Calu3 (cell line): ENCODE results near the gene FGGY. TPM values are rescaled to one million over a fixed set of nuclear protein-coding genes. Genes with fewer than 3 reads are reported as not detected.

Experiments
- BruUV-seq: library from RNA; stranded (reverse); fragments of 400-500 nt; replicated peaks from 2 replicates; lab custom pipeline; 2021; lab: Mats Ljungman, UMichigan
- CTCF ChIA-PET: fragments of 300-600 bp; sonication (Branson Sonifier 250); formaldehyde crosslinking; loops from one replicate; lab custom pipeline; 2022; ENCODE audit warnings: antibody characterized with exemption; lab: Charles Lee
- DNase-seq: peaks from one replicate; pipeline ENCODE4 v3.0.0; 2022
- H3K27ac Mint-ChIP-seq: one replicate; pipeline ENCODE4 v1.8.0; 2022; ENCODE audit warnings: mixed read lengths; ENCODE audit not compliant: unreplicated experiment
- H3K27me3 Mint-ChIP-seq: one replicate; pipeline ENCODE4 v1.8.0; 2022; ENCODE audit warnings: mixed read lengths; ENCODE audit not compliant: unreplicated experiment
- H3K36me3 Mint-ChIP-seq: one replicate; pipeline ENCODE4 v1.8.0; 2022; ENCODE audit warnings: mild to moderate bottlenecking, moderate library complexity, mixed read lengths; ENCODE audit not compliant: insufficient read depth, unreplicated experiment
- H3K4me1 Mint-ChIP-seq: one replicate; pipeline ENCODE4 v1.8.0; 2022; ENCODE audit warnings: mild to moderate bottlenecking, low read depth, mixed read lengths; ENCODE audit not compliant: unreplicated experiment
- H3K4me3 Mint-ChIP-seq: one replicate; pipeline ENCODE4 v1.8.0; 2022; ENCODE audit warnings: mild to moderate bottlenecking, low read depth, moderate library complexity, mixed read lengths; ENCODE audit not compliant: unreplicated experiment
- H3K9me3 Mint-ChIP-seq: one replicate; pipeline ENCODE4 v1.8.0; 2022; ENCODE audit warnings: low read depth, mixed read lengths; ENCODE audit not compliant: unreplicated experiment
- CTCF ChIP-seq: fragments of 200-600 bp; IDR thresholded peaks from one replicate; pipeline ENCODE4 v1.8.0; 2022; ENCODE audit warnings: antibody characterized with exemption; ENCODE audit not compliant: unreplicated experiment
- intact Hi-C: fragments of 100-400 bp; cut with micrococcal nuclease; formaldehyde crosslinking; loops from one replicate; pipeline ENCODE4 v1.10.0; 2022; ENCODE audit not compliant: unreplicated experiment
- total RNA-seq: library from RNA; stranded (reverse); gene quantifications from 2 replicates; pipeline ENCODE4 v1.2.3, GENCODE V29; 2022

FGGY gene
- total RNA-seq, 1 experiment from 2014 or later: 11.1 TPM

GRCh38 chr1:59305188-59305587 is 8.3 kb downstream of the FGGY start:
- intact Hi-C loops: no loop called here
- BruUV-seq: no TSS peak
- DNase-seq: no peak
- CTCF ChIA-PET: interaction anchor here (1.4 kb wide), 1 partner anchor 126 kb away, joined by 3 read pairs; no protein-coding TSS in a partner anchor
- no peaks in the 10 kb centered on the region for H3K36me3 Mint-ChIP-seq
- no peaks in the 10 kb centered on the region for H3K27me3 Mint-ChIP-seq
- H3K9me3 Mint-ChIP-seq: peaks cover 18% of the 10 kb centered on the region
- H3K4me1 Mint-ChIP-seq: no peaks in the 10 kb centered on the region
- H3K27ac Mint-ChIP-seq: no peak overlapping the region
- no peak overlapping the region for H3K4me3 Mint-ChIP-seq
- TF ChIP-seq CTCF: no peak

- no peaks in the 10 kb centered on the region for H3K27me3 Mint-ChIP-seq
- TF ChIP-seq CTCF: no peak
- DNase-seq: no peak
- H3K36me3 Mint-ChIP-seq: no peaks in the 10 kb centered on the region
- H3K4me3 Mint-ChIP-seq: no peak overlapping the region
- intact Hi-C loops: no loop called here
- BruUV-seq: no TSS peak
- no peak overlapping the region for H3K27ac Mint-ChIP-seq
- CTCF ChIA-PET: no interaction called here
- H3K9me3 Mint-ChIP-seq: peaks cover 16% of the 10 kb centered on the region
- H3K4me1 Mint-ChIP-seq: no peaks in the 10 kb centered on the region
These were observed 10.7 kb downstream of the FGGY start for GRCh38 chr1:59307591-59307990.

- H3K4me3 Mint-ChIP-seq: no peak overlapping the region
- BruUV-seq: no TSS peak
- H3K4me1 Mint-ChIP-seq: no peaks in the 10 kb centered on the region
- no peak overlapping the region for H3K27ac Mint-ChIP-seq
- H3K36me3 Mint-ChIP-seq: no peaks in the 10 kb centered on the region
- CTCF ChIA-PET: no interaction called here
- no peak for DNase-seq
- TF ChIP-seq CTCF: no peak
- H3K9me3 Mint-ChIP-seq: peaks cover 16% of the 10 kb centered on the region
- no peaks in the 10 kb centered on the region for H3K27me3 Mint-ChIP-seq
- intact Hi-C loops: no loop called here
These were observed 11.9 kb downstream of the FGGY start for GRCh38 chr1:59308839-59309238.

- CTCF ChIA-PET: no interaction called here
- no peak for DNase-seq
- no peaks in the 10 kb centered on the region for H3K27me3 Mint-ChIP-seq
- intact Hi-C loops: no loop called here
- no peaks in the 10 kb centered on the region for H3K4me1 Mint-ChIP-seq
- no peak overlapping the region for H3K27ac Mint-ChIP-seq
- no peak overlapping the region for H3K4me3 Mint-ChIP-seq
- peaks cover 13% of the 10 kb centered on the region for H3K9me3 Mint-ChIP-seq
- H3K36me3 Mint-ChIP-seq: no peaks in the 10 kb centered on the region
- no TSS peak for BruUV-seq
- no peak for TF ChIP-seq CTCF
These were observed 12.5 kb downstream of the FGGY start for GRCh38 chr1:59309392-59309791.
